MM.1S (cell line): ENCODE measurements around the gene KCNQ5.

Experiments
- CTCF ChIP-seq: fragments of 300-600 bp; sonication (generic); IDR thresholded peaks from 2 replicates; pipeline ENCODE4 v1.5.1; 2016; ENCODE audit warnings: antibody characterized with exemption, low read length, mixed read lengths
- EZH2 ChIP-seq: fragments of 300-600 bp; sonication (generic); optimal IDR thresholded peaks from 2 replicates; pipeline ENCODE3; 2017; ENCODE audit warnings: low read depth, mild to moderate bottlenecking, antibody characterized with exemption, low read length, mixed read lengths
- EZH2phosphoT487 ChIP-seq: fragments of 300-600 bp; sonication (generic); IDR thresholded peaks from 2 replicates; pipeline ENCODE4 v1.6.1; 2018; ENCODE audit warnings: antibody characterized with exemption, low read length

DNA sequence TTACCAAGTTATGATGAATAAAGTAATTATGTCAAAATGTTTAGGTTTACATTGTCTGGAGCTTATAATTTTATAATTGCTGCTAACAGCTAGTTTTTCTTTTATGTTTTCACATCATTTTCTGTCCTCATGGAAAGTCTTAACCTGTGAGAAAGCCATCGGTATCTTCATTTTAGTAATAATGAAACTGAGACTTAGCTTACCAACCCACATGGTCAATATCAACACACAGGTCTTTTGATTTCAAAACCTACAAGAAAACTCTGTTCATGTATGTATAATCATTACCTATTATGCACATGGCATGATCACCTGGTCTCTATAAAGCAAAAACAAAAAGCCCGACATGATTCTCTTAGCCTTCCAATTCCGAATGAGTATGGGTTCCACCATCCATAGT, 61.9 kb downstream of the KCNQ5 start:
- no peak for TF ChIP-seq CTCF
- no peak for TF ChIP-seq EZH2
- no peak for TF ChIP-seq EZH2phosphoT487
